IMR-90 (cell line): ENCODE results near the gene CYB5R2. TPM values are rescaled to one million over a fixed set of nuclear protein-coding genes. Genes with fewer than 3 reads are reported as not detected.

ENCODE experiments used
- ATAC-seq: fragments of 200-7000 bp; cut with Tn5 transposase; 2 replicates; pipeline ENCODE4 v1.9.1; 2020; ENCODE audit warnings: low read depth, mild to moderate bottlenecking, moderate library complexity
- BruUV-seq: library from RNA; stranded (reverse); fragments of 400-500 nt; replicated peaks from 2 replicates; lab custom pipeline; 2021; lab: Mats Ljungman, UMichigan
- CTCF ChIA-PET: fragments of 300-600 bp; formaldehyde crosslinking; extraction: SDS; loops from one replicate; lab custom pipeline; 2021; ENCODE audit warnings: antibody characterized with exemption; lab: Yijun Ruan, JAX
- POLR2A ChIA-PET: fragments of 300-600 bp; sonication (Branson Sonifier 250); formaldehyde crosslinking; loops from one replicate; lab custom pipeline; 2022; ENCODE audit warnings: antibody characterized with exemption; ENCODE audit not compliant: unreplicated experiment; lab: Charles Lee
- DNase-seq: peaks from one replicate; pipeline ENCODE4 v3.0.0; 2013
- H2AFZ ChIP-seq: replicated peaks from 2 replicates; pipeline ENCODE3; 2013; ENCODE audit warnings: low read length, mild to moderate bottlenecking; ENCODE audit not compliant: poor library complexity
- H2AK5ac ChIP-seq: 2 replicates; pipeline ENCODE4 v1.6.1; 2013; ENCODE audit warnings: low read depth, low read length, inconsistent platforms
- H2AK9ac ChIP-seq: replicated peaks from 2 replicates; pipeline ENCODE3; 2013; ENCODE audit warnings: mild to moderate bottlenecking, low read depth, low read length, moderate library complexity; ENCODE audit not compliant: poor library complexity
- H2BK120ac ChIP-seq: 2 replicates; pipeline ENCODE4 v1.6.1; 2013; ENCODE audit warnings: low read depth, low read length, inconsistent platforms
- H2BK15ac ChIP-seq: 3 replicates; pipeline ENCODE4 v1.6.1; 2013; ENCODE audit warnings: low read depth, low read length, inconsistent platforms
- H2BK20ac ChIP-seq: 2 replicates; pipeline ENCODE4 v1.6.1; 2013; ENCODE audit warnings: low read depth, mild to moderate bottlenecking, inconsistent platforms, low read length, moderate library complexity
- H2BK5ac ChIP-seq: 2 replicates; pipeline ENCODE4 v1.6.1; 2013; ENCODE audit warnings: mild to moderate bottlenecking, low read depth, low read length, inconsistent platforms; ENCODE audit not compliant: poor library complexity, severe bottlenecking
- H3K14ac ChIP-seq: replicated peaks from 2 replicates; pipeline ENCODE4 v1.6.1; 2013; ENCODE audit warnings: low read depth, low read length, inconsistent platforms
- H3K18ac ChIP-seq: 2 replicates; pipeline ENCODE4 v1.6.1; 2013; ENCODE audit warnings: low read depth, low read length, control low read depth
- H3K23ac ChIP-seq: 2 replicates; pipeline ENCODE4 v1.6.1; 2013; ENCODE audit warnings: low read depth, low read length, inconsistent platforms
- H3K27ac ChIP-seq: 2 replicates; pipeline ENCODE4 v1.5.1; 2013; ENCODE audit warnings: mild to moderate bottlenecking, control low read depth, low read length; ENCODE audit not compliant: insufficient read depth
- H3K27me3 ChIP-seq: 2 replicates; pipeline ENCODE4 v1.6.1; 2013; ENCODE audit warnings: low read length; ENCODE audit not compliant: control insufficient read depth, insufficient read depth
- H3K36me3 ChIP-seq: 2 replicates; pipeline ENCODE4 v1.6.1; 2013; ENCODE audit warnings: low read length, mixed read lengths; ENCODE audit not compliant: control insufficient read depth, insufficient read depth
- H3K4ac ChIP-seq: 2 replicates; pipeline ENCODE4 v1.6.1; 2013; ENCODE audit warnings: low read depth, low read length, inconsistent platforms
- H3K4me1 ChIP-seq: 2 replicates; pipeline ENCODE4 v1.6.1; 2013; ENCODE audit warnings: low read length, mixed read lengths; ENCODE audit not compliant: control insufficient read depth, insufficient read depth
- H3K4me2 ChIP-seq: 2 replicates; pipeline ENCODE4 v1.6.1; 2013; ENCODE audit warnings: low read depth, mild to moderate bottlenecking, control low read depth, low read length, moderate library complexity
- H3K4me3 ChIP-seq: 2 replicates; pipeline ENCODE4 v1.5.1; 2013; ENCODE audit warnings: low read depth, mild to moderate bottlenecking, control low read depth, low read length, moderate library complexity; ENCODE audit not compliant: insufficient read depth
- H3K56ac ChIP-seq: 2 replicates; pipeline ENCODE4 v1.6.1; 2013; ENCODE audit warnings: low read length, inconsistent platforms; ENCODE audit not compliant: insufficient read depth; ENCODE audit errors: extremely low read depth
- H3K79me1 ChIP-seq, 2 experiments: 2 replicates each; pipeline ENCODE4 v1.6.1; 2013; ENCODE audit warnings: low read length in 2 of 2, inconsistent platforms in 1 of 2, low read depth in 1 of 2
- H3K9ac ChIP-seq: 2 replicates; pipeline ENCODE4 v1.6.1; 2013; ENCODE audit warnings: low read depth, low read length, control low read depth
- H3K9me1 ChIP-seq: 2 replicates; pipeline ENCODE4 v1.6.1; 2013; ENCODE audit warnings: low read length, inconsistent platforms; ENCODE audit not compliant: insufficient read depth
- H3K9me3 ChIP-seq: 2 replicates; pipeline ENCODE4 v1.6.1; 2013; ENCODE audit warnings: low read length; ENCODE audit not compliant: control insufficient read depth, insufficient read depth
- H4K20me1 ChIP-seq: 2 replicates; pipeline ENCODE4 v1.6.1; 2013; ENCODE audit warnings: low read length, inconsistent platforms; ENCODE audit not compliant: insufficient read depth
- H4K5ac ChIP-seq: 2 replicates; pipeline ENCODE4 v1.6.1; 2013; ENCODE audit warnings: mild to moderate bottlenecking, low read depth, low read length, control low read depth
- H4K8ac ChIP-seq, 2 experiments: 2 replicates each; pipeline ENCODE4 v1.6.1; 2013; ENCODE audit warnings: low read depth in 2 of 2, low read length in 2 of 2, control low read depth in 1 of 2, inconsistent platforms in 1 of 2
- H4K91ac ChIP-seq: 2 replicates; pipeline ENCODE4 v1.6.1; 2013; ENCODE audit warnings: low read depth, low read length, inconsistent platforms; ENCODE audit not compliant: insufficient read depth
- BHLHE40 ChIP-seq: fragments of 150-350 bp; IDR thresholded peaks from 2 replicates; pipeline ENCODE4 v1.6.1; 2016; ENCODE audit warnings: mild to moderate bottlenecking, low read depth, low read length
- CEBPB ChIP-seq: IDR thresholded peaks from 2 replicates; pipeline ENCODE4 v1.6.1; 2012; ENCODE audit warnings: low read depth, low read length, improper control_type of control experiment
- CHD1 ChIP-seq: IDR thresholded peaks from 2 replicates; pipeline ENCODE4 v1.6.1; 2012; ENCODE audit warnings: low read depth, low read length, improper control_type of control experiment
- FOS ChIP-seq: fragments of 150-350 bp; IDR thresholded peaks from 2 replicates; pipeline ENCODE4 v1.6.1; 2016; ENCODE audit warnings: low read depth, low read length
- MAFK ChIP-seq: IDR thresholded peaks from 2 replicates; pipeline ENCODE4 v1.6.1; 2012; ENCODE audit warnings: low read depth, low read length, improper control_type of control experiment
- MAZ ChIP-seq: IDR thresholded peaks from 2 replicates; pipeline ENCODE4 v1.6.1; 2012; ENCODE audit warnings: low read depth, mild to moderate bottlenecking, low read length, improper control_type of control experiment, moderate library complexity, borderline replicate concordance
- MXI1 ChIP-seq: IDR thresholded peaks from 2 replicates; pipeline ENCODE4 v1.6.1; 2012; ENCODE audit warnings: low read depth, mild to moderate bottlenecking, low read length, moderate library complexity, borderline replicate concordance
- NFE2L2 ChIP-seq: fragments of 150-350 bp; IDR thresholded peaks from 2 replicates; pipeline ENCODE4 v1.6.1; 2016; ENCODE audit warnings: low read depth, mild to moderate bottlenecking, low read length
- POLR2A ChIP-seq: IDR thresholded peaks from 2 replicates; pipeline ENCODE4 v1.6.1; 2012; ENCODE audit warnings: mild to moderate bottlenecking, low read depth, low read length
- RAD21 ChIP-seq: IDR thresholded peaks from 2 replicates; pipeline ENCODE4 v1.6.1; 2012; ENCODE audit warnings: low read length, improper control_type of control experiment
- RCOR1 ChIP-seq: IDR thresholded peaks from 2 replicates; pipeline ENCODE4 v1.6.1; 2012; ENCODE audit warnings: mild to moderate bottlenecking, low read length, improper control_type of control experiment; ENCODE audit not compliant: insufficient replicate concordance
- RFX5 ChIP-seq: IDR thresholded peaks from 2 replicates; pipeline ENCODE4 v1.8.0; 2012; ENCODE audit warnings: low read depth, mild to moderate bottlenecking, low read length, moderate library complexity
- SMC3 ChIP-seq: fragments of 150-350 bp; IDR thresholded peaks from 2 replicates; pipeline ENCODE4 v1.6.1; 2016; ENCODE audit warnings: low read depth, mild to moderate bottlenecking, antibody characterized with exemption, low read length, moderate library complexity
- WGBS, 2 experiments: methylation state at CpG; one replicate each; pipeline versions ENCODE4 v1.1.5 to v1.1.7; 2013; ENCODE audit warnings: missing lambda C conversion rate in 2 of 2; ENCODE audit not compliant: insufficient read length in 1 of 2; ENCODE audit errors: extremely low coverage in 2 of 2; 5-methylcytosine and 5-hydroxymethylcytosine counted together
- dilution Hi-C: fragments of 300-500 bp; cut with HindIII; formaldehyde crosslinking; loops from one replicate; pipeline ENCODE4 v1.14.3; 2018; ENCODE audit warnings: low sequenced_read_pairs; ENCODE audit not compliant: unreplicated experiment
- in situ Hi-C: fragments of 300-500 bp; cut with MboI; formaldehyde crosslinking; loops from 3 replicates; pipeline ENCODE4 v1.14.3; 2019; ENCODE audit warnings: low sequenced_read_pairs, inconsistent platforms, mixed read lengths
- intact Hi-C: fragments of 100-400 bp; cut with micrococcal nuclease; formaldehyde crosslinking; loops from 2 replicates; pipeline ENCODE4 v1.10.0; 2022
- polyA plus RNA-seq, 3 experiments: library from polyadenylated mRNA; depleted of rRNA; stranded (reverse); fragments of >200 nt; gene quantifications; 2 replicates each; pipeline ENCODE4 v1.2.3, GENCODE V29; 2012; ENCODE audit warnings: low replicate concordance in 1 of 3
- total RNA-seq: library from RNA; depleted of rRNA; stranded (reverse); fragments of >200 nt; gene quantifications from 2 replicates; pipeline ENCODE4 v1.2.3, GENCODE V29; 2012
- TF ChIP-seq, protein P1 (sequence below): fragments of 150-350 bp; IDR thresholded peaks from 2 replicates; pipeline ENCODE4 v1.6.1; 2017; ENCODE audit warnings: mild to moderate bottlenecking, antibody characterized with exemption, low read length, low read depth
- TF ChIP-seq, protein P2 (sequence below): conservative IDR thresholded peaks from 2 replicates; pipeline ENCODE4 v1.5.1; 2012; ENCODE audit warnings: mild to moderate bottlenecking, low read depth, low read length, improper control_type of control experiment
- TF ChIP-seq, protein P3 (sequence below): fragments of 150-350 bp; IDR thresholded peaks from 2 replicates; pipeline ENCODE4 v1.6.1; 2016; ENCODE audit warnings: low read depth, mild to moderate bottlenecking, low read length, moderate library complexity, borderline replicate concordance

Gene CYB5R2
- total and polyA plus RNA-seq, 2 of the 4 experiments (the other 2 are of a cell fraction), result 4.5 to 4.7 TPM

DNA sequence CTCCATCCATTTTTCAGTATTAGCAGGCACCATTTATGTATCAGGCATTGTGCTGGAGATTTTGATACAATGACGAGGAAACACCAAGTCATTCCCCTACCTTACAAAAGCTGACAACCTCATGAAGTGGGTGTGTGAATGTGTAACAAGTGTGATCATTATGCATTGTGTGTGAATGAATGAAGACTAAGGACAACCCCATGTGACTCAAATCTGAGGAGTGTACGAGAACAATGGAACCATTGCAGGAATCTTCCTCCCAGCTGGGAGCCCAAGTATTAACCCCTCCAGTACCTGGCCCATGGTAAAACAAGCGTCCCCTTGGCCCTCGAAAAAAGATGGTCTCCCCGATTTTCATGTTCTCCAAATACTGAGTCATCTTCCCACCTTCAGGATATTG is 4.4 kb downstream of the CYB5R2 start:
- Histone ChIP-seq H2AFZ (no peak overlapping the region), H3K14ac (no peak overlapping the region), H3K56ac (no peak overlapping the region), H4K91ac (no peak overlapping the region), H4K8ac (no peak overlapping the region), H3K36me3 (no peaks in the 10 kb centered on the region), H3K4ac (no peak overlapping the region), H2BK15ac (no peak overlapping the region), H2AK5ac (no peak overlapping the region), H3K9me3 (no peaks in the 10 kb centered on the region), H4K5ac (no peak overlapping the region), H3K79me1 (no peaks in the 10 kb centered on the region), H3K23ac (no peak overlapping the region), H3K18ac (no peak overlapping the region), H4K20me1 (no peaks in the 10 kb centered on the region), H3K4me2 (no peak overlapping the region), H3K9me1 (no peaks in the 10 kb centered on the region), H3K27me3 (peaks cover 4% of the 10 kb centered on the region; the same call in 1 of the 2 replicates), H3K4me3 (no peak overlapping the region), H3K9ac (no peak overlapping the region), H3K27ac (no peak overlapping the region), H3K4me1 (no peaks in the 10 kb centered on the region), H2AK9ac (no peak overlapping the region), H2BK5ac (no peak overlapping the region), H2BK20ac (no peak overlapping the region), H2BK120ac (no peak overlapping the region)
- intact Hi-C loops (no loop called here), dilution Hi-C loops (no loop called here), in situ Hi-C loops (no loop called here)
- no TSS peak for BruUV-seq
- TF ChIP-seq POLR2A (no peak), SMC3 (no peak), NFE2L2 (no peak), BHLHE40 (no peak), MAZ (no peak), MAFK (no peak), CHD1 (no peak), RCOR1 (no peak), RAD21 (no peak), RFX5 (no peak), FOS (no peak), MXI1 (no peak), CEBPB (no peak)
- TF ChIP-seq, protein P1, sequence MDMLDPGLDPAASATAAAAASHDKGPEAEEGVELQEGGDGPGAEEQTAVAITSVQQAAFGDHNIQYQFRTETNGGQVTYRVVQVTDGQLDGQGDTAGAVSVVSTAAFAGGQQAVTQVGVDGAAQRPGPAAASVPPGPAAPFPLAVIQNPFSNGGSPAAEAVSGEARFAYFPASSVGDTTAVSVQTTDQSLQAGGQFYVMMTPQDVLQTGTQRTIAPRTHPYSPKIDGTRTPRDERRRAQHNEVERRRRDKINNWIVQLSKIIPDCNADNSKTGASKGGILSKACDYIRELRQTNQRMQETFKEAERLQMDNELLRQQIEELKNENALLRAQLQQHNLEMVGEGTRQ, result no peak
- TF ChIP-seq, protein P2, sequence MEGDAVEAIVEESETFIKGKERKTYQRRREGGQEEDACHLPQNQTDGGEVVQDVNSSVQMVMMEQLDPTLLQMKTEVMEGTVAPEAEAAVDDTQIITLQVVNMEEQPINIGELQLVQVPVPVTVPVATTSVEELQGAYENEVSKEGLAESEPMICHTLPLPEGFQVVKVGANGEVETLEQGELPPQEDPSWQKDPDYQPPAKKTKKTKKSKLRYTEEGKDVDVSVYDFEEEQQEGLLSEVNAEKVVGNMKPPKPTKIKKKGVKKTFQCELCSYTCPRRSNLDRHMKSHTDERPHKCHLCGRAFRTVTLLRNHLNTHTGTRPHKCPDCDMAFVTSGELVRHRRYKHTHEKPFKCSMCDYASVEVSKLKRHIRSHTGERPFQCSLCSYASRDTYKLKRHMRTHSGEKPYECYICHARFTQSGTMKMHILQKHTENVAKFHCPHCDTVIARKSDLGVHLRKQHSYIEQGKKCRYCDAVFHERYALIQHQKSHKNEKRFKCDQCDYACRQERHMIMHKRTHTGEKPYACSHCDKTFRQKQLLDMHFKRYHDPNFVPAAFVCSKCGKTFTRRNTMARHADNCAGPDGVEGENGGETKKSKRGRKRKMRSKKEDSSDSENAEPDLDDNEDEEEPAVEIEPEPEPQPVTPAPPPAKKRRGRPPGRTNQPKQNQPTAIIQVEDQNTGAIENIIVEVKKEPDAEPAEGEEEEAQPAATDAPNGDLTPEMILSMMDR, result no peak
- TF ChIP-seq, protein P3, sequence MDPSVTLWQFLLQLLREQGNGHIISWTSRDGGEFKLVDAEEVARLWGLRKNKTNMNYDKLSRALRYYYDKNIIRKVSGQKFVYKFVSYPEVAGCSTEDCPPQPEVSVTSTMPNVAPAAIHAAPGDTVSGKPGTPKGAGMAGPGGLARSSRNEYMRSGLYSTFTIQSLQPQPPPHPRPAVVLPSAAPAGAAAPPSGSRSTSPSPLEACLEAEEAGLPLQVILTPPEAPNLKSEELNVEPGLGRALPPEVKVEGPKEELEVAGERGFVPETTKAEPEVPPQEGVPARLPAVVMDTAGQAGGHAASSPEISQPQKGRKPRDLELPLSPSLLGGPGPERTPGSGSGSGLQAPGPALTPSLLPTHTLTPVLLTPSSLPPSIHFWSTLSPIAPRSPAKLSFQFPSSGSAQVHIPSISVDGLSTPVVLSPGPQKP, result no peak
- DNase-seq (no peak), ATAC-seq (no peak)
- ChIA-PET POLR2A (no interaction called here), CTCF (interaction anchor here (0.8 kb wide), 1 partner anchor 13 kb away, joined by 3 read pairs; no protein-coding TSS in a partner anchor)
- no CpG with 5 or more reads among the region's 5 CpGs for WGBS, 2 experiments
